Measurements from ENCODE around the gene ABT1.

- no peak for TF ChIP-seq EZH2 (IDR thresholded peaks at IDR 0.05; ENCODE audit: low read length, unreplicated experiment)
- no peak for TF ChIP-seq CTCF (conservative IDR thresholded peaks at IDR 0.05; ENCODE audit: low read depth, low read length)
Measured at GRCh38 chr6:26593278-26594130, 3.2 kb upstream of the ABT1 start.
